ENCODE measurements around the gene HTR6.

The HTR6 gene

GRCh38 chr1:19656134-19656779 lies 8.4 kb upstream of the HTR6 start:
- no peak for DNase-seq (ENCODE audit: low read depth in 2 of 3, low spot score in 2 of 3)

- DNase-seq (ENCODE audit: low read depth in 2 of 3, low spot score in 2 of 3), result no peak
Measured at GRCh38 chr1:19656780-19657466, 7.8 kb upstream of the HTR6 start.

- DNase-seq (ENCODE audit: low read depth in 2 of 3, low spot score in 2 of 3), result no peak
Measured at GRCh38 chr1:19657511-19657910, 7.2 kb upstream of the HTR6 start.

- no peak for DNase-seq (ENCODE audit: low read depth in 2 of 3, low spot score in 2 of 3)
Measured at GRCh38 chr1:19658186-19658585, 6.5 kb upstream of the HTR6 start.

GRCh38 chr1:19661721-19662228 lies 2.9 kb upstream of the HTR6 start:
- no peak for DNase-seq (ENCODE audit: low read depth in 2 of 3, low spot score in 2 of 3)

- no peak for DNase-seq (ENCODE audit: low read depth in 2 of 3, low spot score in 2 of 3)
Measured at GRCh38 chr1:19662313-19662712, 2.4 kb upstream of the HTR6 start.

GRCh38 chr1:19665186-19665495 lies 466 bp downstream of the HTR6 start:
- DNase-seq (ENCODE audit: low read depth in 2 of 3, low spot score in 2 of 3), result no peak

GRCh38 chr1:19665496-19666465 lies 1.1 kb downstream of the HTR6 start:
- no peak for DNase-seq (ENCODE audit: low read depth in 2 of 3, low spot score in 2 of 3)

GRCh38 chr1:19668888-19669287 lies 4.2 kb downstream of the HTR6 start:
- no peak for DNase-seq (ENCODE audit: low read depth in 2 of 3, low spot score in 2 of 3)

GRCh38 chr1:19670787-19671186 lies 6.1 kb downstream of the HTR6 start:
- DNase-seq (ENCODE audit: low read depth in 2 of 3, low spot score in 2 of 3), result no peak

- no peak for DNase-seq (ENCODE audit: low read depth in 2 of 3, low spot score in 2 of 3)
Measured at GRCh38 chr1:19672237-19672636, 7.6 kb downstream of the HTR6 start.

- DNase-seq (ENCODE audit: low read depth in 2 of 3, low spot score in 2 of 3), result no peak
Measured at GRCh38 chr1:19675797-19676196, 11.1 kb downstream of the HTR6 start.

GRCh38 chr1:19676438-19676922 lies 11.8 kb downstream of the HTR6 start:
- no peak for DNase-seq (ENCODE audit: low read depth in 2 of 3, low spot score in 2 of 3)

- no peak for DNase-seq (ENCODE audit: low read depth in 2 of 3, low spot score in 2 of 3)
Measured at GRCh38 chr1:19678493-19678892, 13.8 kb downstream of the HTR6 start.

GRCh38 chr1:19678931-19679453 lies 14.3 kb downstream of the HTR6 start:
- no peak for DNase-seq (ENCODE audit: low read depth in 2 of 3, low spot score in 2 of 3)

- no peak for DNase-seq (ENCODE audit: low read depth in 2 of 3, low spot score in 2 of 3)
Measured at GRCh38 chr1:19679691-19680090, 15.0 kb downstream of the HTR6 start.

GRCh38 chr1:19680644-19681043 lies 16.0 kb downstream of the HTR6 start:
- no peak for DNase-seq (ENCODE audit: low read depth in 2 of 3, low spot score in 2 of 3)

- no peak for DNase-seq (ENCODE audit: low read depth in 2 of 3, low spot score in 2 of 3)
Measured at GRCh38 chr1:19682257-19682656, 17.6 kb downstream of the HTR6 start.

GRCh38 chr1:19682901-19683300 lies 18.2 kb downstream of the HTR6 start:
- no peak for DNase-seq (ENCODE audit: low read depth in 2 of 3, low spot score in 2 of 3)

GRCh38 chr1:19683351-19683750 lies 18.7 kb downstream of the HTR6 start:
- DNase-seq (ENCODE audit: low read depth in 2 of 3, low spot score in 2 of 3), result no peak

- DNase-seq (ENCODE audit: low read depth in 2 of 3, low spot score in 2 of 3), result no peak
Measured at GRCh38 chr1:19684677-19685076, 20.0 kb downstream of the HTR6 start.

Data from activated CD8-positive, alpha-beta memory T cell treated with anti-CD3 and anti-CD28 coated beads for 48 hours (primary cell).